ENCODE measurements around the gene LY6G6C.
"Not testable (repeated sequence)": the region's sequence is repeated elsewhere in the genome, so short reads cannot be mapped to it uniquely, and the experiment has no call there.

Gene LY6G6C

GRCh38 chr6:31709157-31709556, 12.4 kb downstream of the LY6G6C start:
- H4K8ac ChIP-seq (ENCODE audit: low read depth, low read length); H3K4me2 ChIP-seq (ENCODE audit: low read length); H3K4ac ChIP-seq (ENCODE audit: low read depth, low read length); H2BK15ac ChIP-seq (replicated peaks; ENCODE audit: low read depth); H3K18ac ChIP-seq (ENCODE audit: low read length); DNase-seq; H3K27ac ChIP-seq (ENCODE audit: low read depth, low read length); H3K23ac ChIP-seq (ENCODE audit: low read length); H3K79me2 ChIP-seq (ENCODE audit: control insufficient read depth, insufficient read depth, low read length); H2BK5ac ChIP-seq (ENCODE audit: low read length); H3K36me3 ChIP-seq (ENCODE audit: control insufficient read depth, insufficient read depth, low read length); H3K9ac ChIP-seq (ENCODE audit: low read length); H4K5ac ChIP-seq (ENCODE audit: low read length); H3K27me3 ChIP-seq (ENCODE audit: insufficient read depth, low read length, poor library complexity); H3K79me1 ChIP-seq (ENCODE audit: low read length); H3K4me3 ChIP-seq (ENCODE audit: low read length); H2BK120ac ChIP-seq (ENCODE audit: low read depth, low read length); H3K56ac ChIP-seq (ENCODE audit: low read length); H2AK5ac ChIP-seq (ENCODE audit: low read length): not testable (repeated sequence)
- peaks cover 12% of the 10 kb centered on the region for H3K4me1 ChIP-seq (ENCODE audit: control insufficient read depth, low read depth, low read length)
- WGBS (ENCODE audit: extremely low coverage, insufficient coverage, low lambda C conversion rate): no CpG with 5 or more reads among the region's 11 CpGs

- DNase-seq: no peak
- Histone ChIP-seq H3K4me2 (ENCODE audit: low read length) (no peak overlapping the region), H4K8ac (ENCODE audit: low read depth, low read length) (no peak overlapping the region), H3K27me3 (ENCODE audit: insufficient read depth, low read length, poor library complexity) (no peaks in the 10 kb centered on the region), H3K4ac (ENCODE audit: low read depth, low read length) (no peak overlapping the region), H3K18ac (ENCODE audit: low read length) (no peak overlapping the region), H3K36me3 (ENCODE audit: control insufficient read depth, insufficient read depth, low read length) (no peaks in the 10 kb centered on the region), H3K27ac (ENCODE audit: low read depth, low read length) (no peak overlapping the region), H3K56ac (ENCODE audit: low read length) (no peak overlapping the region), H2BK15ac (replicated peaks; ENCODE audit: low read depth) (no peak overlapping the region), H3K23ac (ENCODE audit: low read length) (no peak overlapping the region), H3K4me1 (ENCODE audit: control insufficient read depth, low read depth, low read length) (peaks cover 6% of the 10 kb centered on the region), H2BK120ac (ENCODE audit: low read depth, low read length) (no peak overlapping the region), H2BK5ac (ENCODE audit: low read length) (no peak overlapping the region), H3K9ac (ENCODE audit: low read length) (no peak overlapping the region), H4K5ac (ENCODE audit: low read length) (no peak overlapping the region), H2AK5ac (ENCODE audit: low read length) (no peak overlapping the region), H3K4me3 (ENCODE audit: low read length) (no peak overlapping the region), H3K79me2 (ENCODE audit: control insufficient read depth, insufficient read depth, low read length) (no peaks in the 10 kb centered on the region), H3K79me1 (ENCODE audit: low read length) (no peaks in the 10 kb centered on the region)
- WGBS (ENCODE audit: extremely low coverage, insufficient coverage, low lambda C conversion rate): no CpG with 5 or more reads among the region's 3 CpGs
Measured at GRCh38 chr6:31708224-31708623, 13.3 kb downstream of the LY6G6C start.

DNA sequence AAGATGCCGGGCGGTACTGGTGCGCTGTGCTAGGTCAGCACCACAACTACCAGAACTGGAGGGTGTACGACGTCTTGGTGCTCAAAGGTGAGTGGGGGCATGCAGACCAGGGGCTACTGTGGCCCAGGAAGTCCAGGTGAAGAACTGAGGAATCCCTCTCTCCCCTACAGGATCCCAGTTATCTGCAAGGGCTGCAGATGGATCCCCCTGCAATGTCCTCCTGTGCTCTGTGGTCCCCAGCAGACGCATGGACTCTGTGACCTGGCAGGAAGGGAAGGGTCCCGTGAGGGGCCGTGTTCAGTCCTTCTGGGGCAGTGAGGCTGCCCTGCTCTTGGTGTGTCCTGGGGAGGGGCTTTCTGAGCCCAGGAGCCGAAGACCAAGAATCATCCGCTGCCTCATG, 13.8 kb downstream of the LY6G6C start:
- no peak overlapping the region for H3K56ac ChIP-seq (ENCODE audit: low read length)
- WGBS (ENCODE audit: extremely low coverage, insufficient coverage, low lambda C conversion rate): no CpG with 5 or more reads among the region's 10 CpGs
- peaks cover 4% of the 10 kb centered on the region for H3K4me1 ChIP-seq (ENCODE audit: control insufficient read depth, low read depth, low read length)
- no peak overlapping the region for H3K9ac ChIP-seq (ENCODE audit: low read length)
- no peak overlapping the region for H2BK120ac ChIP-seq (ENCODE audit: low read depth, low read length)
- H3K4me3 ChIP-seq (ENCODE audit: low read length): no peak overlapping the region
- H3K23ac ChIP-seq (ENCODE audit: low read length): no peak overlapping the region
- no peaks in the 10 kb centered on the region for H3K27me3 ChIP-seq (ENCODE audit: insufficient read depth, low read length, poor library complexity)
- H3K79me2 ChIP-seq (ENCODE audit: control insufficient read depth, insufficient read depth, low read length): no peaks in the 10 kb centered on the region
- H3K36me3 ChIP-seq (ENCODE audit: control insufficient read depth, insufficient read depth, low read length): no peaks in the 10 kb centered on the region
- H4K8ac ChIP-seq (ENCODE audit: low read depth, low read length): no peak overlapping the region
- no peak overlapping the region for H2BK5ac ChIP-seq (ENCODE audit: low read length)
- no peak overlapping the region for H3K4me2 ChIP-seq (ENCODE audit: low read length)
- no peak for DNase-seq
- no peak overlapping the region for H2BK15ac ChIP-seq (replicated peaks; ENCODE audit: low read depth)
- no peak overlapping the region for H3K4ac ChIP-seq (ENCODE audit: low read depth, low read length)
- no peak overlapping the region for H4K5ac ChIP-seq (ENCODE audit: low read length)
- H3K27ac ChIP-seq (ENCODE audit: low read depth, low read length): no peak overlapping the region
- H2AK5ac ChIP-seq (ENCODE audit: low read length): no peak overlapping the region
- H3K18ac ChIP-seq (ENCODE audit: low read length): no peak overlapping the region
- H3K79me1 ChIP-seq (ENCODE audit: low read length): no peaks in the 10 kb centered on the region

DNA sequence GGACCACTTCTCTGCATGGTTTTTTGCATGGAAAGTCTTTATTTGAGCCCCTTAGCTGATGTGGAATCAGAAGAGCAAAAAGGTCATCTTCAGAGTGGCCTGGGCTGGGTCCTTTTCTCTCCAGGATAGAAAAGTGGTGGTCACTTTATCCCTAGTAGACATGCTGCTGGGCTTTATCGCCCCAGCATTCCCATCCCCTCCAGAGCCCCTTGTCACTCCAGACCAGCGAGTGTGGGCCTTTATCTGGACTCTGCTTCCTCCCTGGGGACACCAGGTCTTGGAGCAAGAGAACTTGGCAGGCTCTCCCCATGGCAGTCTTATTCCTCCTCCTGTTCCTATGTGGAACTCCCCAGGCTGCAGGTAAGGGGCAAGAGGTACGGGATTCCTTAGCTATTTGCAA, 14.9 kb downstream of the LY6G6C start, which contains the start of gene LY6G6F:
Gene LY6G6F, plus strand, starts transcription at position 268 of the 400 bp plus-strand sequence. Its CDS starts 41 bp downstream, at position 309.
- Histone ChIP-seq H2AK5ac (ENCODE audit: low read length) (no peak within 1 kb of the TSS), H3K23ac (ENCODE audit: low read length) (no peak within 1 kb of the TSS), H4K5ac (ENCODE audit: low read length) (no peak within 1 kb of the TSS), H3K27me3 (ENCODE audit: insufficient read depth, low read length, poor library complexity) (no peaks in the 10 kb centered on the region), H2BK120ac (ENCODE audit: low read depth, low read length) (no peak within 1 kb of the TSS), H2BK5ac (ENCODE audit: low read length) (no peak within 1 kb of the TSS), H3K4ac (ENCODE audit: low read depth, low read length) (peak within 1 kb of the TSS; percentile 7), H3K79me1 (ENCODE audit: low read length) (peaks cover 6% of the 10 kb centered on the region), H4K8ac (ENCODE audit: low read depth, low read length) (no peak within 1 kb of the TSS), H3K56ac (ENCODE audit: low read length) (no peak within 1 kb of the TSS), H3K79me2 (ENCODE audit: control insufficient read depth, insufficient read depth, low read length) (peaks cover 6% of the 10 kb centered on the region), H2BK15ac (replicated peaks; ENCODE audit: low read depth) (no peak within 1 kb of the TSS), H3K18ac (ENCODE audit: low read length) (no peak within 1 kb of the TSS), H3K4me2 (ENCODE audit: low read length) (no peak within 1 kb of the TSS), H3K9ac (ENCODE audit: low read length) (no peak within 1 kb of the TSS), H3K4me3 (ENCODE audit: low read length) (no peak within 1 kb of the TSS), H3K4me1 (ENCODE audit: control insufficient read depth, low read depth, low read length) (peaks cover 10% of the 10 kb centered on the region), H3K27ac (ENCODE audit: low read depth, low read length) (no peak within 1 kb of the TSS), H3K36me3 (ENCODE audit: control insufficient read depth, insufficient read depth, low read length) (no peaks in the 10 kb centered on the region)
- no CpG with 5 or more reads among the region's 3 CpGs for WGBS (ENCODE audit: extremely low coverage, insufficient coverage, low lambda C conversion rate)
- no peak for DNase-seq

- H2BK15ac ChIP-seq (replicated peaks; ENCODE audit: low read depth): no peak overlapping the region
- no peak overlapping the region for H3K23ac ChIP-seq (ENCODE audit: low read length)
- no peak for DNase-seq
- no peak overlapping the region for H4K5ac ChIP-seq (ENCODE audit: low read length)
- no peak overlapping the region for H3K4ac ChIP-seq (ENCODE audit: low read depth, low read length)
- no peak overlapping the region for H4K8ac ChIP-seq (ENCODE audit: low read depth, low read length)
- H3K36me3 ChIP-seq (ENCODE audit: control insufficient read depth, insufficient read depth, low read length): no peaks in the 10 kb centered on the region
- no peak overlapping the region for H3K4me2 ChIP-seq (ENCODE audit: low read length)
- no peak overlapping the region for H2BK5ac ChIP-seq (ENCODE audit: low read length)
- WGBS (ENCODE audit: extremely low coverage, insufficient coverage, low lambda C conversion rate): no CpG with 5 or more reads among the region's 6 CpGs
- H3K4me1 ChIP-seq (ENCODE audit: control insufficient read depth, low read depth, low read length): peaks cover 10% of the 10 kb centered on the region
- H3K79me1 ChIP-seq (ENCODE audit: low read length): peaks cover 11% of the 10 kb centered on the region
- no peak overlapping the region for H3K9ac ChIP-seq (ENCODE audit: low read length)
- no peak overlapping the region for H3K27ac ChIP-seq (ENCODE audit: low read depth, low read length)
- H2AK5ac ChIP-seq (ENCODE audit: low read length): no peak overlapping the region
- no peak overlapping the region for H3K4me3 ChIP-seq (ENCODE audit: low read length)
- H2BK120ac ChIP-seq (ENCODE audit: low read depth, low read length): no peak overlapping the region
- H3K56ac ChIP-seq (ENCODE audit: low read length): no peak overlapping the region
- H3K18ac ChIP-seq (ENCODE audit: low read length): no peak overlapping the region
- no peaks in the 10 kb centered on the region for H3K27me3 ChIP-seq (ENCODE audit: insufficient read depth, low read length, poor library complexity)
- H3K79me2 ChIP-seq (ENCODE audit: control insufficient read depth, insufficient read depth, low read length): peaks cover 12% of the 10 kb centered on the region
Measured at GRCh38 chr6:31705931-31706330, 15.6 kb downstream of the LY6G6C start.

All from mesendoderm (in vitro differentiated cells).